ENCODE data around the gene PRDM11. TPM values are rescaled to one million over a fixed set of nuclear protein-coding genes. Genes with fewer than 3 reads are reported as not detected.
"Not testable (repeated sequence)": the region's sequence is repeated elsewhere in the genome, so short reads cannot be mapped to it uniquely, and the experiment has no call there.

The PRDM11 gene
- total RNA-seq, 1 donor from 2014 or later: 1.9 TPM

DNA sequence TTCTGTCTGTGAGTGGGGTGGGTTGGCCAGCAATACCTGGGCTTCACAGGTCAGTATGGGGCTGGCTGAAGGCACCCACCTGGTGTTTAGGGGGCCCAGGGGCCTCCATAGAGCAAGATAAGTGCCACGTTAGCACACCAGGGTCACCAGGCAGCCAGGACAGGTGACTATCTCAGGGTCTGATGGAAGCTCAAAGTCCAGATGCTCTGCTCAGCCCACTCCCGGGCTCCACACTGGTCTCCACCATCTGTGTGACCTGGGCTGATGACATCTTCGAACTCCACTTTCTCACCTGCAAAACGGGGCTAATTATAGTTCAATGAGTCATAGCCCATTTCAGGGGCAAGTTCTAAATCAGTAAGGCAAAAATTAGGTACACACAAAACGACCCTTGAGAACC is 39.4 kb upstream of the PRDM11 start:
- H3K27ac Mint-ChIP-seq: no peak overlapping the region
- H3K4me3 Mint-ChIP-seq (ENCODE audit: low read depth): no peak overlapping the region
- peaks cover under 1% of the 10 kb centered on the region for H3K27me3 Mint-ChIP-seq (ENCODE audit: low read depth)
- DNase-seq (ENCODE audit: low spot score): no peak
- peaks cover 9% of the 10 kb centered on the region for H3K4me1 Mint-ChIP-seq (ENCODE audit: low read depth)
- no peaks in the 10 kb centered on the region for H3K9me3 Mint-ChIP-seq
- H3K36me3 Mint-ChIP-seq (ENCODE audit: low read depth): no peaks in the 10 kb centered on the region
- intact Hi-C loops (cut with micrococcal nuclease): no loop called here

DNA sequence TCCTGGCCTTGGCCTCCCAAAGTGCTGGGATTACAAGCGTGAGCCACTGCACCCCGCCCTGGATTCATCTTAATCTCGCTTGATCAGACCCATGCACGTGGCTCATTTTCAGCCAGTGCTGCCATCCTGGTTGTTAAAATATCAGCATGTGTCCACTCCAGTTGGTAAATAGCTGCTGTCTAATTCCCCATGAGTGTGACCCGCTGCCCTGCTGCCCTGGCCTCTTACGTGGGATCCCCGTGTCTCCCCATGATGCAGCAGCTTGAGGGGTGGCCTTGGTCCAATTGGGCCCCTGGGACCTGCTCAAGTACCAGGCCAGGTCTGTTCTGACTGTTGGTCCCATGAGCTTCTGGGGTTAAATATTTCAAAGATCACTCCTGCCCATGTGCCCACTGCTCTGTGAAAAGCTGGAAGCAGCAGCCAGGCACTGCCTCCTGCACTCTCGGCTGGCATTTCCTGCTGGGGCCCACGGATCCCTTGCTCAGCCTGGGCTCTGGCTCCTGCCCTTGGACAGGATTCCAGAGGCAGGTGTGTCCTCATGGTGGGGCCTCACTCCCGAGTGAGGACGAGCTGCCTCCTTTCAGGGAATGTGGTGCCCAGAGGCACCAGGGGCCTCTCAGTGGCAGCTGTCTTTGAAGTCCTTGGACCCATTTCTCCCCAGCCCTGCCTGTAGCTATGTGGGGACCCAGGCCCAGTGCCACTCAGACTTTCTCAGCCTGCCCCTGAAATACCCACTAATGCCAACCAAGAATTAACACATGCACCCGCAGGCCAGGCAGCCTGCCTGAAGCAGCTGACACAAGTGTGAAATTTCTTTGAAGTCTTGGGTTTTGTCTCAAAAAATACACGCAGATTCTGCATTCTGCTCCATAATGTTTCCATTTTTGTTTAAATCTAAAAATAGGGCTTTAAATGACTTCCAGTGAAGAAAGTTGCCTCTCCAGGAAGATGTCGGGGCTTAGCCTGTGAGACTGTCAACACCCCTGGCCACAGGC is 38.1 kb upstream of the PRDM11 start:
- intact Hi-C loops (cut with micrococcal nuclease): no loop called here
- DNase-seq (ENCODE audit: low spot score): no peak
- H3K4me1 Mint-ChIP-seq (ENCODE audit: low read depth): no peaks in the 10 kb centered on the region
- no peaks in the 10 kb centered on the region for H3K36me3 Mint-ChIP-seq (ENCODE audit: low read depth)
- peaks cover 12% of the 10 kb centered on the region for H3K27me3 Mint-ChIP-seq (ENCODE audit: low read depth)
- no peaks in the 10 kb centered on the region for H3K9me3 Mint-ChIP-seq
- no peak overlapping the region for H3K4me3 Mint-ChIP-seq (ENCODE audit: low read depth)
- no peak overlapping the region for H3K27ac Mint-ChIP-seq

DNA sequence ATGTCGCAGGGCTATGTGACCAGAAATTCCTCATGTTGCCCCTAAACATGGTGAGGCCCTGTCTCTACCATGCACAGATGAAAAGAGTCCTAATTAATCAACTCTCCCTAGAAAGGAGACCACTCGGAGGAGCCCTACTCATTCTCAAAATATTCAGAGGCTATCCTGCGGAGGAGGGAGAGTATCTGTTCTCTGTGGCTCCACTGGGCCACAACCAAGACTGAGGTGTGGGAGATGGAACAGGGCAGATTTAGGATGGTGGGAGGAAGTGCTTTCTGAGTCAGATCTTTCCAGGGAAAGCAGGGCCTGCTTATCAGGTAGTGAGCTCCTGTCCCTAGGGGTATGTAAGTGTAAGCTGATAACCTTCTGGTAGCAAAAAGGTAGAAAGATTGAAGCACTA is 37.0 kb upstream of the PRDM11 start:
- intact Hi-C loops (cut with micrococcal nuclease): no loop called here
- Mint-ChIP-seq H3K27me3 (ENCODE audit: low read depth) (peaks cover 20% of the 10 kb centered on the region), H3K4me1 (ENCODE audit: low read depth) (no peaks in the 10 kb centered on the region), H3K4me3 (ENCODE audit: low read depth) (no peak overlapping the region), H3K27ac (no peak overlapping the region), H3K9me3 (no peaks in the 10 kb centered on the region), H3K36me3 (ENCODE audit: low read depth) (no peaks in the 10 kb centered on the region)
- no peak for DNase-seq (ENCODE audit: low spot score)

DNA sequence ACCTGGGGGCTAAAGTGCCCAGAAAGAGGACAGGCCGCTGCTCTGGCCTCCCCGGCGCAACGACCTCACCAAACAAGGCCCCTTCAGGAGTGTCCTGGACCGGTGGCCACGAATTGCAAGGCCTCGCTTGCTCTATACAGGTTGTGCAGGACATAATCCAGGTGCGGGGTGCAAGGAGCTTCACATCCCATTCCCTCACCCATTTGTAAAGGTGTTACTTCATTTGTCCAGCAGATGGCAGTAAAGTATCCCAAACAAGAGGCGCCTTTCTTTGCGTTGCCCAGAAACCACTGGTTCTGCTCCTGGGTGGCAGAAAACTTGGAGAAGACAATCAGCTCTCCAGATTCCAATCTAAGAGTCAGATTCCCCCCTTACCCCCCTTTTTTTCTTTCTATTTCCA is 35.9 kb upstream of the PRDM11 start:
- H3K27ac Mint-ChIP-seq: no peak overlapping the region
- H3K4me3 Mint-ChIP-seq (ENCODE audit: low read depth): no peak overlapping the region

DNA sequence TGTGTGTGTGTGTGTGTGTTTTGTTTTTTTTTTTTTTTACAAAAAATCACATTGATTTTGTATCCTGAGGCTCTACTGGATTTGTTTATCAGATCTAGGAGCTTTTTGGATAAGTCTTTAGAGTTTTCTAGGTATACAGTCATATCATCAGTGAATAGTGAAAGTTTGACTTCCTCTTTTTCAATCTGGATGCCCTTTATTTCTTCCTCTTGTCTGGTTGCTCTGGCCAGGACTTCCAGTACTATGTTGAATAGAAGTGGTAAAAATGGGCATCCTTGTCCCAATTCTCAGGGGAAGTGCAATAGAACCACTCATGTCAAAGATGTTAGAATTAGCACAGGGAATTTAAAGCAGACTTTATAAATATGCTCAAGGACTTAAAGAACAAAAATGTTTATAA is 32.6 kb upstream of the PRDM11 start:
- no peak for DNase-seq (ENCODE audit: low spot score)
- Mint-ChIP-seq H3K36me3 (ENCODE audit: low read depth) (no peaks in the 10 kb centered on the region), H3K27me3 (ENCODE audit: low read depth) (peaks cover 37% of the 10 kb centered on the region), H3K4me3 (ENCODE audit: low read depth) (no peak overlapping the region), H3K9me3 (no peaks in the 10 kb centered on the region), H3K27ac (no peak overlapping the region), H3K4me1 (ENCODE audit: low read depth) (no peaks in the 10 kb centered on the region)
- intact Hi-C loops (cut with micrococcal nuclease): no loop called here

More for the DNA sequence above, 35.9 kb upstream of the PRDM11 start:
- Mint-ChIP-seq H3K27me3 (ENCODE audit: low read depth) (peaks cover 25% of the 10 kb centered on the region), H3K36me3 (ENCODE audit: low read depth) (no peaks in the 10 kb centered on the region), H3K4me1 (ENCODE audit: low read depth) (no peaks in the 10 kb centered on the region), H3K9me3 (no peaks in the 10 kb centered on the region)
- no peak for DNase-seq (ENCODE audit: low spot score)
- intact Hi-C loops (cut with micrococcal nuclease): loop anchor here (1.0 kb wide), 2 partner anchors 183 to 222 kb away; no protein-coding TSS in a partner anchor

DNA sequence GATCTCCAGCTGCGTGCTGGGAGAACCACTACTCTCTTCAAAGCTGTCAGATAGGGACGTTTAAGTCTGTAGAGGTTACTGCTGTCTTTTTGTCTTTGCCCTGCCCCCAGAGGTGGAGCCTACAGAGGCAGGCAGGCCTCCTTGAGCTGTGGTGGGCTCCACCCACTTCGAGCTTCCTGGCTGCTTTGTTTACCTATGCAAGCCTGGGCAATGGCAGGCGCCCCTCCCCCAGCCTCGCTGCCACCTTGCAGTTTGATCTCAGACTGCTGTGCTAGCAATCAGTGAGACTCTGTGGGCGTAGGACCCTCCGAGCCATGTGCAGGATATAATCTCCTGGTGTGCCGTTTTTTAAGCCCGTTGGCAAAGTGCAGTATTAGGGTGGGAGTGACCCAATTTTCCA is 18.6 kb upstream of the PRDM11 start:
- DNase-seq (ENCODE audit: low spot score); H3K36me3 Mint-ChIP-seq (ENCODE audit: low read depth); H3K4me3 Mint-ChIP-seq (ENCODE audit: low read depth); H3K4me1 Mint-ChIP-seq (ENCODE audit: low read depth); H3K27ac Mint-ChIP-seq; H3K9me3 Mint-ChIP-seq; intact Hi-C loops (cut with micrococcal nuclease): not testable (repeated sequence)
- H3K27me3 Mint-ChIP-seq (ENCODE audit: low read depth): peaks cover 23% of the 10 kb centered on the region

DNA sequence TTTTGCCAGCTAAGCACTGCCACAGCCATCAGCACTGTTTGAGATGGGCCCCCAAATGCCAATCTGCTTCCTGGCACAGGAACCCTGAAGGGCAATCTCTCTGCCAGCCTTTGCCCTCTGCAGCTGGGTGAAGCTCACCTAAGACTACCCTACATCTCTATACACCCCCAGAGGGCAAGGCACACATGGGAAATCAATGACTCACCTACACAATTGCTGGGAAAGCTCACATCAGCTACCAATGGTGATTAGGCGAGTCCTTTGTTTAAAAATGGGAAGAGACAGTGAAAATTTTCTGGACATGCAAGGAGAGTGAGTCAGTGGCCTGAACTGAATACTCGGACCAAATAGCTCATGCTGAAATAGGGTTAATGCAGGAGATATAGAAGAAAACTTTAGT is 12.6 kb upstream of the PRDM11 start:
- no peak overlapping the region for H3K4me3 Mint-ChIP-seq (ENCODE audit: low read depth)
- H3K36me3 Mint-ChIP-seq (ENCODE audit: low read depth): no peaks in the 10 kb centered on the region
- peaks cover 6% of the 10 kb centered on the region for H3K9me3 Mint-ChIP-seq
- peaks cover 2% of the 10 kb centered on the region for H3K4me1 Mint-ChIP-seq (ENCODE audit: low read depth)
- intact Hi-C loops (cut with micrococcal nuclease): no loop called here
- no peak overlapping the region for H3K27ac Mint-ChIP-seq
- H3K27me3 Mint-ChIP-seq (ENCODE audit: low read depth): peaks cover 46% of the 10 kb centered on the region
- DNase-seq (ENCODE audit: low spot score): no peak

DNA sequence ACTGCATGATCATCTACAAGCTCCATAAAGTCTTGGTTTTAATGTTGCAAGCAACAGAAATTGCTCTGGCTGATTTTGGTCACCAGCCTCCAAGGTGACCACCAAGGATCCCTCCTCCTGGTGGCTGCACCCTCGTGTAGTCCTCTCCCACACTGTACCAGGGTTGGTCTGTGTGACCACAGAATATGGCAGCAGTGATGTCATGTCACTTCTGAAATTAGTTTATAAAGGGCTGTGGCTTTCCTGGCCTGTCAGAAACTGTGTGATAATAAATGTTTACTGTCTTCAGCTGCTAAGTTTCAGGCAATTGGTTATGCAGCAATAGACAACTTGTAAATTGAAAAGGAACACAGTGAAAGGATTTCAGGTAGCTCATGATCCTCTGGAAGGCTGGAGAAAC is 5.3 kb upstream of the PRDM11 start:
- Mint-ChIP-seq H3K9me3 (no peaks in the 10 kb centered on the region), H3K36me3 (ENCODE audit: low read depth) (no peaks in the 10 kb centered on the region), H3K4me1 (ENCODE audit: low read depth) (peaks cover 15% of the 10 kb centered on the region), H3K27ac (no peak overlapping the region), H3K4me3 (ENCODE audit: low read depth) (no peak overlapping the region), H3K27me3 (ENCODE audit: low read depth) (peaks cover 70% of the 10 kb centered on the region)
- intact Hi-C loops (cut with micrococcal nuclease): no loop called here
- DNase-seq (ENCODE audit: low spot score): peak; percentile 11

DNA sequence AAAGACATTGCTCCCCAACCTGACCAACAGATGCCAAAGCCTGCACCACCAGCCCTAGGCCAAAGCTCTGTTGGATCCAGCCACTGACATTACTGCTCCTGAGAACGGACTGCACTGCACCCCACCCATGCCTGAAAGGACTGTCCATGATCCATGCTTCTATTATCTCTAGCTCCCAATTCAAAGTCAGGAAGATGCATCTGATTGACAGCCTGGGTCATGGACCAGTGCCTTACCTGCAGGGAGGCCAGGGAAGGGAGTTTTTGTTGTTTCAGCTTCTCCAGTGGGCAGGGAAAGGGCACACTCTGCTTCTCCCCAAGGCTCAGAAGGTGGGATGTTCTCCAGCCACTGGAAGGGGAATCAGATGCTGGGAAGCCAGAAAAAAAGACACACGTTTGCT is 4.8 kb upstream of the PRDM11 start:
- H3K4me1 Mint-ChIP-seq (ENCODE audit: low read depth): peaks cover 15% of the 10 kb centered on the region

DNA sequence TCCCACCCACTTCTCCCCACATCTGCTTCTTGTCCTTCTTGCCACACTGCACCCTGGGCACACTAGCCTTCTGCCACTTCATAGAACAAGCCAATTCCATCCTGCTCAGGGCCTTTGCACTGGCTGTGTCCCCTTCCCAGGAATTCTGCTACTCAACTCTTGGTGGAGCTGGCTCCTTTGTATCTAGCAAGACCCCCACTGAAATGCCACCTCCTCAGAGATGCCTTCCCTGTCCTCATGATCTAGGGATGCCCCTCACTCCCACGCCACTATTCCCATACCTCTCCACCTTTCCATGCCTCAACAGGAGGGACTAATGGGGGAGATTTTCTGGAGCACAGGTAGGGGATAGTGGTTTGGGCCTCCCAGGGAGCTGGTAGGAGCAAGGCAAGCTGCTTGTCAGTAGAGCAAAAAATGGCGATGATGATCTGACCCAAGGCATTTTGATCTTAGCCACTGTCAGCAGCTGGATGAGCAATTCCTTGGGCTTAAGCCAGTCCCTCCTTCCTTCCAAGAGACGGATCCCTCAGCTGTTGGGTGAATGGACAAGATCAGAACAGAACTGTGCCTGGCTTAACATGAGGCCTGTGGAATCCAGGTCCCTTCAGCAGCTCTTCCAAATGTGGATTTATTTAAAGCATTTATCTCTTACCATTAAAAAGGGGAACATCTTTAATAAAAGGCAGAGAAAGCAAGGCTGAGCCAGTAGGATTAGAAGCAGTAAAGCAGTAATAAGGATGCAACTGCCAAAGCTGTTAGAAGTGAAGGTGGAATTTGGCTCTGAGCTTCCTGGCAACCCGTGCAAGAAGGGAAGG is 4.0 kb upstream of the PRDM11 start:
- DNase-seq (ENCODE audit: low spot score): no peak
- Mint-ChIP-seq H3K4me3 (ENCODE audit: low read depth) (no peak overlapping the region), H3K27ac (no peak overlapping the region), H3K4me1 (ENCODE audit: low read depth) (peaks cover 15% of the 10 kb centered on the region), H3K36me3 (ENCODE audit: low read depth) (no peaks in the 10 kb centered on the region), H3K9me3 (no peaks in the 10 kb centered on the region), H3K27me3 (ENCODE audit: low read depth) (peaks cover 70% of the 10 kb centered on the region)
- intact Hi-C loops (cut with micrococcal nuclease): no loop called here

More for the DNA sequence above, 4.8 kb upstream of the PRDM11 start:
- Mint-ChIP-seq H3K9me3 (no peaks in the 10 kb centered on the region), H3K27ac (no peak overlapping the region), H3K4me3 (ENCODE audit: low read depth) (no peak overlapping the region), H3K27me3 (ENCODE audit: low read depth) (peaks cover 70% of the 10 kb centered on the region), H3K36me3 (ENCODE audit: low read depth) (no peaks in the 10 kb centered on the region)
- intact Hi-C loops (cut with micrococcal nuclease): no loop called here
- no peak for DNase-seq (ENCODE audit: low spot score)

DNA sequence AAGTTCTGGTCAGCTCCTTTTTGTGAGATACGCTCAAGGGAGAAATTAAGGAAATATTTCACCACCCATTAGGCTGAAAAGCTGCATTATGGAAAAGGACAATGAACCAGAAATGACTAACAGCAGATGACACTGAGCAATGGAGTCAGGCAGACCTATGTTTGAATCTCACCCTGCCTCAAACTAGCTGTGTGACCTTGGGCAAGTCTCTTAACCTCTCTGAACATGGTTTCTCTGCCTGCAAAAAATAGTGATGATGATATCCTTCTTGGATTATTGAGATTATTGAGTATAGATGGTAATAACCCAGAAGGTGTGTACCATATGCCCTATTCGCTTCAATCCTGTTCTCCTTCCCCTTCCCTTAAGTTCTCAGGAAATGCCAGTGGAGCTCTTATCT is 2.9 kb upstream of the PRDM11 start:
- Mint-ChIP-seq H3K9me3 (no peaks in the 10 kb centered on the region), H3K36me3 (ENCODE audit: low read depth) (no peaks in the 10 kb centered on the region), H3K4me1 (ENCODE audit: low read depth) (peaks cover 20% of the 10 kb centered on the region), H3K27me3 (ENCODE audit: low read depth) (peaks cover 62% of the 10 kb centered on the region), H3K27ac (no peak overlapping the region), H3K4me3 (ENCODE audit: low read depth) (no peak overlapping the region)
- no peak for DNase-seq (ENCODE audit: low spot score)
- intact Hi-C loops (cut with micrococcal nuclease): no loop called here

DNA sequence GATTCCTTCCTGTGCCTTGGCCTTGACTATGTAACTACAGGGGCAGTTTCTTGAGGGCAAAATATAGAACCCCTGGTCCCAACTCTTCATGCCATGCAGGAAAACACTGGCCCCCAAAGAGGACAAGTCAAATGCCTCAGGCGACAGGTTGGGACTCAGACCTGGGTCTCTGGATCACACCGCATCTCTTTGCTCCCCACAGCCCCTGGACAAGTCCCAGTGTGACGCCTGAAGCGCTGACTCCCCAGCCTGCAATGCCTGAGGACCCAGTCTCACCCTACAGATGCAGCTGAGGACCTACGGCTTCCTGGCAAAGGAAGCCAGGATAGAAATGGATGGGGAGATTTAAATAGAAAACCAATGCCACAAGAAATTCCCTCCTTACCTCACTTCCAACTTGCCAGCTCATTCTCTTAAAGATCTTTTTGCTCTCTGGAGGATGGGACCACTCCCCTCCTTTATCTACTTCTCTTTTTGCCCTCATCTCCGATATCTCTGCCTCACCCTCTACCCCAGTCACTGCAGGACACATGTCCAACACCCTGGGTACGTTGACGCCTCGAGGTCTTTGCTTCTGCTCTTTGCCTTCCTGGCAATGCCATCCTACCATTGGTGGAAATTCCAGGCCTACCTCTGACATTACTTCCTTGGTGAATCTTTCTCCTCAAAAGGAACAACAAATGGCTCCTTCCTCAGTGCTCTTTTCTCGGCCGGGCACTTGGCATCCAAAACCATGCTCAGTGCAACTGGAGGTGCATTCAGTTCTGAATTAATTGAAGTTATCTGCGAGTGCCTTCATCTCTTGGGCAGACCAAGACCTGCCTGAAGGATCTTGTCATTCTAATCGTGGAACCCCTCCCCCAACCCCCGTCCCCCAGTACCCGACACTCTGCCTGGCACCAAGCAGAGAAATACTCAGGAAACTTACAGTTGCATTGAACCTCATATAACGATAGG is 2.0 kb upstream of the PRDM11 start:
- peak; percentile 4 for DNase-seq (ENCODE audit: low spot score)
- Mint-ChIP-seq H3K36me3 (ENCODE audit: low read depth) (no peaks in the 10 kb centered on the region), H3K4me3 (ENCODE audit: low read depth) (no peak overlapping the region), H3K9me3 (peaks cover 2% of the 10 kb centered on the region), H3K4me1 (ENCODE audit: low read depth) (peaks cover 20% of the 10 kb centered on the region), H3K27me3 (ENCODE audit: low read depth) (peaks cover 64% of the 10 kb centered on the region), H3K27ac (no peak overlapping the region)
- intact Hi-C loops (cut with micrococcal nuclease): no loop called here

Data from activated T-helper 2 cell treated with anti-CD3 and anti-CD28 coated beads, Interferon-gamma antibody, Interleukin-2, Interleukin-4, amounts not matched to agents 10 μg/mL and 5 μg/mL and 100 μg/mL, durations not matched to agents 14 hours and 24 hours and 36 hours (primary cell).